ENCODE data around the gene DAPK2. TPM values are rescaled to one million over a fixed set of nuclear protein-coding genes. Genes with fewer than 3 reads are reported as not detected.
"Not testable (repeated sequence)": the region's sequence is repeated elsewhere in the genome, so short reads cannot be mapped to it uniquely, and the experiment has no call there.

DAPK2 gene
- polyA plus RNA-seq, 2 of the 4 experiments (the other 2 are of a cell fraction), result 3.1 to 4.8 TPM

- no peak for FAIRE-seq
- DNase-seq (ENCODE audit: low read depth in 1 of 2, low spot score in 1 of 2), result no peak
- H3K4me3 ChIP-seq, result no peak overlapping the region
Measured at GRCh38 chr15:64082757-64083156, 36.5 kb upstream of the DAPK2 start.

GRCh38 chr15:64073496-64073895, 27.2 kb upstream of the DAPK2 start:
- H3K4me2 ChIP-seq, result 0 out of 3 replicates have a peak overlapping the region, but pooled peaks have one; percentile 47
- CTCF ChIA-PET, result interaction anchor here (1.1 to 3.2 kb wide), 4 partner anchors 27 to 462 kb away, joined by 3 to 18 read pairs (median 5); partner anchors contain the start of gene DAPK2

More at GRCh38 chr15:64082757-64083156, 36.5 kb upstream of the DAPK2 start:
- Histone ChIP-seq H3K4me2 (no peak overlapping the region), H3K27ac (no peak overlapping the region), H3K4me1 (no peaks in the 10 kb centered on the region), H3K9me3 (no peaks in the 10 kb centered on the region)
- ChIA-PET CTCF (interaction anchor here (1.5 to 2.3 kb wide), 2 partner anchors 12 to 15 kb away, joined by 5 to 11 read pairs; no protein-coding TSS in a partner anchor), POLR2A (interaction anchor here (1.9 kb wide), 1 partner anchor 11 kb away, joined by 9 read pairs; the partner anchor contains the start of gene CIAO2A)
- ATAC-seq, result no peak
- TF ChIP-seq MAZ (IDR thresholded peaks at IDR 0.05; ENCODE audit: borderline replicate concordance, low read depth, low read length) (no peak), MAFK (IDR thresholded peaks at IDR 0.05; ENCODE audit: partially characterized antibody) (no peak), POLR2AphosphoS2 (conservative IDR thresholded peaks at IDR 0.05; ENCODE audit: low read length) (no peak), FOSB (CRISPR knock-in tag; IDR thresholded peaks at IDR 0.05) (no peak), ZC3H11A (IDR thresholded peaks at IDR 0.05) (no peak), POLR2A (IDR thresholded peaks at IDR 0.05; ENCODE audit: low read length) (no peak), JUNB (IDR thresholded peaks at IDR 0.05) (no peak), TP53 (CRISPR knock-in tag; IDR thresholded peaks at IDR 0.05) (no peak), NFE2L2 (conservative IDR thresholded peaks at IDR 0.05; ENCODE audit: low read length) (no peak), RNF2 (IDR thresholded peaks at IDR 0.05; ENCODE audit: borderline replicate concordance, low read depth) (no peak), CBX2 (IDR thresholded peaks at IDR 0.05; ENCODE audit: borderline replicate concordance, low read depth) (no peak), PBX3 (IDR thresholded peaks at IDR 0.05) (no peak), FOXS1 (CRISPR knock-in tag; IDR thresholded peaks at IDR 0.05) (no peak), REST (IDR thresholded peaks at IDR 0.05) (no peak), HOXB5 (CRISPR knock-in tag; IDR thresholded peaks at IDR 0.05) (no peak), RCOR1 (IDR thresholded peaks at IDR 0.05; ENCODE audit: low read depth, low read length) (no peak), HES2 (IDR thresholded peaks at IDR 0.05) (no peak)
- 62% methylated on average over 3 of the region's 3 CpGs for WGBS (ENCODE audit: missing lambda C conversion rate)

GRCh38 chr15:64072812-64073211, 26.5 kb upstream of the DAPK2 start:
- peak overlapping the region; percentile 47 for H3K4me2 ChIP-seq
- DNase-seq (ENCODE audit: low read depth in 1 of 2, low spot score in 1 of 2) (no peak), FAIRE-seq (peak; percentile 67), ATAC-seq (no peak)
- no peaks in the 10 kb centered on the region for H3K9me3 ChIP-seq
- no peak for TF ChIP-seq MAFK (IDR thresholded peaks at IDR 0.05; ENCODE audit: partially characterized antibody)
- TF ChIP-seq CHD4 (IDR thresholded peaks at IDR 0.05; ENCODE audit: borderline replicate concordance), result no peak
- TF ChIP-seq CBX8 (IDR thresholded peaks at IDR 0.05), result no peak
- no peak for TF ChIP-seq KDM5A (IDR thresholded peaks at IDR 0.05)
- TF ChIP-seq CTCF (IDR thresholded peaks at IDR 0.05), result no peak
- TF ChIP-seq FOSL2 (IDR thresholded peaks at IDR 0.05), result no peak
- TF ChIP-seq FOSL2 (CRISPR knock-in tag; IDR thresholded peaks at IDR 0.05), result no peak
- TF ChIP-seq JUN (IDR thresholded peaks at IDR 0.05), result no peak
- no peak for TF ChIP-seq ESRRA (IDR thresholded peaks at IDR 0.05; ENCODE audit: borderline replicate concordance, low read length)
- TF ChIP-seq HOXB13 (CRISPR knock-in tag; IDR thresholded peaks at IDR 0.05; ENCODE audit: low read depth), result no peak
- CTCF ChIA-PET, result interaction anchor here (1.1 to 7.8 kb wide), 5 partner anchors 10 to 461 kb away, joined by 3 to 173 read pairs (median 7); partner anchors contain the start of gene DAPK2
- 56% methylated on average over 2 of the region's 2 CpGs for WGBS (ENCODE audit: missing lambda C conversion rate)
- POLR2A ChIA-PET, result interaction anchor here (2.3 kb wide), 1 partner anchor 21 kb away, joined by 14 read pairs; the partner anchor contains the start of gene CIAO2A
- no peak overlapping the region for H3K4me3 ChIP-seq
- peaks cover 34% of the 10 kb centered on the region for H3K4me1 ChIP-seq
- H3K27ac ChIP-seq, result no peak overlapping the region; a peak in 1 of 6 replicates

More at GRCh38 chr15:64073496-64073895, 27.2 kb upstream of the DAPK2 start:
- POLR2A ChIA-PET; H3K27ac ChIP-seq; FAIRE-seq; H3K4me3 ChIP-seq; H3K9me3 ChIP-seq; ATAC-seq; DNase-seq (ENCODE audit: low read depth in 1 of 2, low spot score in 1 of 2): not testable (repeated sequence)
- WGBS (ENCODE audit: missing lambda C conversion rate), result 96% methylated on average over 2 of the region's 2 CpGs
- H3K4me1 ChIP-seq, result peaks cover 33% of the 10 kb centered on the region

All from A549 (cell line).